Esophagus muscularis mucosa (tissue), 4 donors: Measurements from ENCODE around the gene PXN.

Source experiments
- EP300 ChIP-seq: sonication (generic); formaldehyde crosslinking; IDR thresholded peaks from one replicate; pipeline ENCODE4 v1.6.1; 2017; ENCODE audit warnings: antibody characterized with exemption
- POLR2A ChIP-seq: fragments of 450-650 bp; IDR thresholded peaks from one replicate; pipeline ENCODE4 v1.6.1; 2017; ENCODE audit warnings: antibody characterized with exemption, moderate library complexity, mild to moderate bottlenecking, low read depth
- POLR2AphosphoS5 ChIP-seq, 2 donors: sonication (generic); formaldehyde crosslinking; IDR thresholded peaks; one replicate each; pipeline ENCODE4 v1.6.1; 2017; ENCODE audit warnings: antibody characterized with exemption in 2 of 2
- TF ChIP-seq, protein P1 (sequence below), 3 experiments: fragments of 200-600 bp in 2 of 3; fragments of 450-650 bp in 1 of 3; sonication (generic) in 2 of 3; IDR thresholded peaks; one replicate each; pipeline ENCODE4 v1.5.1; 2017 to 2019; ENCODE audit warnings: antibody characterized with exemption in 3 of 3, mild to moderate bottlenecking in 2 of 3, moderate library complexity in 1 of 3

DNA sequence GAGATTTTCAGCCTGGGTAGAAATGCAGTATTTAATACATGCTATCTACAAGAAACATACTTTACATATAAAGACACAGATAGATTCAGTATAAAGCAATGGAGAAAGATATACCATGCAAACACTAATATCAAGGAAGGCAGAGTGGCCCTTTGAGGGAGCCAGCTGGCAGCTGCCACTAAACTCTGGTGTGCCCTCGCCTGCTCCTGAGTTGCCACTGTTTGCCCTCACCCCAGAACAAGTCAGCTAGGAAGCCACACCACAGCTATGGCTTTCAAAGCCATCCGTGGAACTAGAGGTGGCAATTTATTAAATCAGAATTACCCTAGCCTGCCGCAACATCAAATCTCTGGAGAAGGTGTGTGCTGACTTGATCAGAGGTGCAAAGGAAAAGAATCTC is 18.3 kb downstream of the PXN start:
- TF ChIP-seq, protein P1, sequence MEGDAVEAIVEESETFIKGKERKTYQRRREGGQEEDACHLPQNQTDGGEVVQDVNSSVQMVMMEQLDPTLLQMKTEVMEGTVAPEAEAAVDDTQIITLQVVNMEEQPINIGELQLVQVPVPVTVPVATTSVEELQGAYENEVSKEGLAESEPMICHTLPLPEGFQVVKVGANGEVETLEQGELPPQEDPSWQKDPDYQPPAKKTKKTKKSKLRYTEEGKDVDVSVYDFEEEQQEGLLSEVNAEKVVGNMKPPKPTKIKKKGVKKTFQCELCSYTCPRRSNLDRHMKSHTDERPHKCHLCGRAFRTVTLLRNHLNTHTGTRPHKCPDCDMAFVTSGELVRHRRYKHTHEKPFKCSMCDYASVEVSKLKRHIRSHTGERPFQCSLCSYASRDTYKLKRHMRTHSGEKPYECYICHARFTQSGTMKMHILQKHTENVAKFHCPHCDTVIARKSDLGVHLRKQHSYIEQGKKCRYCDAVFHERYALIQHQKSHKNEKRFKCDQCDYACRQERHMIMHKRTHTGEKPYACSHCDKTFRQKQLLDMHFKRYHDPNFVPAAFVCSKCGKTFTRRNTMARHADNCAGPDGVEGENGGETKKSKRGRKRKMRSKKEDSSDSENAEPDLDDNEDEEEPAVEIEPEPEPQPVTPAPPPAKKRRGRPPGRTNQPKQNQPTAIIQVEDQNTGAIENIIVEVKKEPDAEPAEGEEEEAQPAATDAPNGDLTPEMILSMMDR (IDR thresholded peaks at IDR 0.05) = no peak
- TF ChIP-seq POLR2AphosphoS5 (IDR thresholded peaks at IDR 0.05) (no peak), POLR2A (no peak), EP300 (no peak)
